ENCODE data around the gene CD200R1. TPM values are rescaled to one million over a fixed set of nuclear protein-coding genes. Genes with fewer than 3 reads are reported as not detected.

Gene CD200R1
- 0.06 TPM in 1 of 2 replicates, not detected in the other for total RNA-seq (2014; rRNA removed; shearing (Covaris generic))

GRCh38 chr3:112974894-112975293 lies at the start of gene CD200R1:
Gene CD200R1, minus strand, starts transcription at chr3:112975103. Its CDS starts 246 bp downstream, at chr3:112974857.
- Histone ChIP-seq H3K36me3 (no peaks in the 10 kb centered on the region), H3K27me3 (replicated peaks) (peaks cover 5% of the 10 kb centered on the region; the same call in 1 of the 2 replicates), H3K27ac (no peak within 1 kb of the TSS), H3K9me3 (replicated peaks) (no peaks in the 10 kb centered on the region), H3K4me1 (replicated peaks) (no peaks in the 10 kb centered on the region), H3K4me3 (no peak within 1 kb of the TSS)
- DNase-seq (ENCODE audit: low read depth in 1 of 2, low spot score in 2 of 2): no peak

GRCh38 chr3:113021471-113021870 lies 46.6 kb upstream of the CD200R1 start:
- Histone ChIP-seq H3K4me1 (replicated peaks) (peaks cover 6% of the 10 kb centered on the region), H3K4me3 (no peak overlapping the region), H3K9me3 (replicated peaks) (no peaks in the 10 kb centered on the region), H3K27ac (no peak overlapping the region), H3K27me3 (replicated peaks) (no peaks in the 10 kb centered on the region), H3K36me3 (peaks cover 15% of the 10 kb centered on the region)
- DNase-seq (ENCODE audit: low read depth in 1 of 2, low spot score in 2 of 2): no peak

DNA sequence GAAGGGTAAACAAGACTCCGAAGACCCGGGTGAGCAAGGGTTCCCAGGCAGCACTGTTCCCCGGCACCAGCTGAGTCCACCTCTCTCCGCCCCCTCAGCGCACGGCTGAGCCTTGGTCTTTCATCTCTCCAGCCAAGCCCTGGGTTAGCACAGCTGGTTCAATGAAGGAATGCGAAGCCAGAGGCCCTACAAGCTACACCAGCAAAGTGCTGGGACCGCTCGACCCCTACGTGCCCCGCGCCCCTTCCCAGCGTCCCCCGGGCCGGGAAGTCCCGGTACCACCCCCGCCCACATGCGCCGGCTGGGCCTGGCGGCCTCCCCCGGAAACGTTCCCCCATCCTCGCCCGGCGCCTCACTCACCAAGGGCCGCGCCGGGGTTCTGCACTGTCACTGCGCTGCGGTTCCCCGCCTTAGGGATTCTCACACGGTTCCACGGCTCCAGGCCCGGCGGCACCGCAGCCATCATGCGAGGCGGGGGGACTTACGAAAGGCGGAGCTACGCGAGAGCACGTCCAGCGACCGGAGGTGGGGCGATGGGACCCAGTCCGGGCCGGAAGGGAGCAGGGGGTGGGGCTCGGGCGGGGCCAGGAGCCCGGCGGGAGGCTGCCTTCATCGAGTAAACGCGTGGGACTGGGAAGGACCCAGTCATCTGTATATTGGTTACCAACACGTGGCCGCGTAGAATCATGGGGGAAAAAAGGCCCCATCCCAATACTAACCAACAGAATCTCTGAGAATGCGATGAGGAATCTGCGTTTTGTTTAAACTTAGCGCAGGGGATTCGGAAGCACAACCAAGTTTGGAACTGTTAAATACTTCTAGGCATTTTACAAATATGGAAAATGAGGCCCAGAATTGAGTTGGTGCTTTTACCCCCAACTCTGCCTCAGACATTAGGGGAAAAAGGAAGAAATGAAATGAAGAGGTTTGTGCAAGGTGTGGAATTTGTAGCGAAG lies 44.6 kb upstream of the CD200R1 start:
- Histone ChIP-seq H3K9me3 (replicated peaks) (no peaks in the 10 kb centered on the region), H3K4me1 (replicated peaks) (peaks cover 6% of the 10 kb centered on the region), H3K27me3 (replicated peaks) (no peaks in the 10 kb centered on the region), H3K36me3 (peaks cover 33% of the 10 kb centered on the region), H3K27ac (peak overlapping the region; percentile 84), H3K4me3 (peak overlapping the region; percentile 78)
- DNase-seq (ENCODE audit: low read depth in 1 of 2, low spot score in 2 of 2): peak; percentile 79 to 88

DNA sequence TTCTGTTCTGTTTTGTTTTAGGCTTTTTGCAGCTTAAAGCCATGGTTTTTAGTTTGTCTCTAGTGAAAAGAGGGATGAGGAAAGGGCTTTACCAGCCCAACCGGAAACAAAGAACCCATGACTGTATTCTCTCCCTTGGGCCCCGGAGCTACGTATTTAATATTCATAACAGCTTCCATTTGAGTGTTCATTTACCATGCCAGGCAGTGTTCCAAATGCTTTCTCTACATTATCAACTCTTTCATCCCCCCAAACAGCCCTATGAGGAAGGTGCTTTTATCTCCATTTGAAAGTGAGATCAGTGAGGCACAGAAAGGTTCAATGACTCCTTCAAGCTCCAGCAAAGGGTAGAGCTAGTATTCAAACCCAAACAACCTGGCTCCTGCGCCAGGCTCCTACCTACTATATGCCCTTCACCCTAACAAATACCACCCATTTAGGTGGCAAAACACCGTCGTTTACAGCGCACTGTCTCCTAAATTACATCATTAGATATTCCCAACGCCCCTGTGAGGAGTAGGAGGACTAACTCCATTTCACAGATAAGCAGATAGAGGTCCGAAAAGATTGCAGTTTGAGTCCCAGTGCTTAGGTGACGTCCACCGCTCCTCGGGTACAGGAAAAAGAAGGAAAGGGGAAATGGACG lies 43.8 kb upstream of the CD200R1 start:
- Histone ChIP-seq H3K27me3 (replicated peaks) (no peaks in the 10 kb centered on the region), H3K4me3 (peak overlapping the region; percentile 78), H3K4me1 (replicated peaks) (peaks cover 6% of the 10 kb centered on the region), H3K27ac (peak overlapping the region; percentile 84), H3K36me3 (peaks cover 38% of the 10 kb centered on the region), H3K9me3 (replicated peaks) (no peaks in the 10 kb centered on the region)
- no peak for DNase-seq (ENCODE audit: low read depth in 1 of 2, low spot score in 2 of 2)

DNA sequence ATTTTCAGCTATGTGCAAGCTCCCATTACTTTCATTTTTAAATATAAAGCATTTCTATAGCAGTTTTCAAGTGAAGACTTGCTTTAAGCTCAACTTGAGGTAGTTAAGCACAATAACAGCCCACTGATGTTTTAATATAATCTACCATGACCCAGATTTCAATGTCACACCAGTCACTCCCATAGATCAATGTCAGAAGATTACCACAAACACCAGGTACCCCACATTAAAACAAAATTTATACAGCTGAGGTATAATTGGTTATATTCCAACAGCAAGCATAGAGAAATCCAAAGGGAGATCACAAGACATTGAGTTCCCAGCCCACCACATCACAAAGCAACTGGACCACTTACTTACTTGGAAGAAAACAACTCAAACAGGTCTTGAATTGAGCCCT lies 38.7 kb upstream of the CD200R1 start:
- no peaks in the 10 kb centered on the region; the same call in 1 of the 2 replicates for H3K4me1 ChIP-seq (replicated peaks)
- no peaks in the 10 kb centered on the region for H3K27me3 ChIP-seq (replicated peaks)
- H3K9me3 ChIP-seq (replicated peaks): no peaks in the 10 kb centered on the region
- no peak for DNase-seq (ENCODE audit: low read depth in 1 of 2, low spot score in 2 of 2)
- H3K27ac ChIP-seq: no peak overlapping the region
- H3K36me3 ChIP-seq: peaks cover 78% of the 10 kb centered on the region
- no peak overlapping the region for H3K4me3 ChIP-seq

DNA sequence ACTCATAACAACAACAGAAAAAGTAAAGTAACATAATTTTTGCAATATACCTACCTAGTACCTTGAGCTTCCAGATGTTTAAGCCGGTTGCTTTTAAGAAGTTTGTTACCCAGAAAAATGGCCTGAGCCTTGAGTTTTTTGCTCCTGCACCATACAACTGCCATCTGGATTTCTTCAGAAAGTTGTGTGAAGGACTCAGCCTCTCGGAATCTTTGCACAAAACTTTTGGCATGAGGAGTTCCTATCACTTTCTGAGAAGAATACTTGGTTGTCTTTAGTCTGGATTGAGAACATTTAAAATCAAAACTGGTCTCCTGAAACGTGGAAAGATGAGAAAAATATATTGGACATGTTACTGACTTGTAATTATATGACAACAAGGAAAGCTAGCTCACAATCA lies 33.2 kb upstream of the CD200R1 start:
- no peaks in the 10 kb centered on the region for H3K4me1 ChIP-seq (replicated peaks)
- no peak for DNase-seq (ENCODE audit: low read depth in 1 of 2, low spot score in 2 of 2)
- H3K4me3 ChIP-seq: no peak overlapping the region
- H3K27ac ChIP-seq: no peak overlapping the region
- no peaks in the 10 kb centered on the region for H3K9me3 ChIP-seq (replicated peaks)
- peaks cover 89% of the 10 kb centered on the region for H3K36me3 ChIP-seq
- H3K27me3 ChIP-seq (replicated peaks): no peaks in the 10 kb centered on the region

DNA sequence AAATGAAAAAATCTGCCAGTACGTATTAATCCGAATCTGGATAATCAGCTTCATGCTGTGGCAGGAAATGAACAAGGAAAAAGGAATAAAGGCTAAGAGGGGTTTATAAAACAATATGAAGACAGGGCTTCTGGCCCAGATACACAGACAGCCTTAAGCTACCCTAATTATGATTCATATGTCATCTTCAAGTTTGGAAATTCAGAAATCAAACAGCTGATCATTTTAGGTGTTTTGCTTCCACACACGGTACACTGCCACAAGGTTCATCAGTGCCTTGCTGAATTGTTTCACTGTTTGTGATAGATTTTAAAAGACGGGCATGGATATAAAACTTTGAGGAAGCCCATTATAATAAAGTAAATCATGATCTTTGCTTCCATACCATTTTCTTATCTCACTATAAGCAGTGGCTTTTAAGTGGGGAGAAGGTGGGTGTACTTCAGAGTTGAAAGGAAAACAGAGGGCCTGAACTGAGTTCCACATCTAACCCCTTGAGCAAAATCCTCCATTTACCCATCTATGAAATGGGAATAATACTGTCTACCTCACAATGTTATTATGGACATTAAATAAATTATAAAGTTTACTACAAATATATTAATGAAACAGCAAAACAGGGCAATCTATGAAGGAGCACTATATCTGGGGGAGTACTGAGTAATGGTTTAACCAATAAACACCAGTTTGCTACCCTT lies 31.6 kb upstream of the CD200R1 start:
- Histone ChIP-seq H3K36me3 (peaks cover 92% of the 10 kb centered on the region), H3K27me3 (replicated peaks) (no peaks in the 10 kb centered on the region), H3K27ac (no peak overlapping the region), H3K4me3 (no peak overlapping the region), H3K4me1 (replicated peaks) (no peaks in the 10 kb centered on the region), H3K9me3 (replicated peaks) (no peaks in the 10 kb centered on the region)
- DNase-seq (ENCODE audit: low read depth in 1 of 2, low spot score in 2 of 2): no peak

GRCh38 chr3:113005611-113006010 lies 30.7 kb upstream of the CD200R1 start:
- Histone ChIP-seq H3K4me1 (replicated peaks) (no peaks in the 10 kb centered on the region), H3K36me3 (peaks cover 93% of the 10 kb centered on the region), H3K9me3 (replicated peaks) (no peaks in the 10 kb centered on the region), H3K27ac (no peak overlapping the region), H3K4me3 (no peak overlapping the region), H3K27me3 (replicated peaks) (no peaks in the 10 kb centered on the region)
- DNase-seq (ENCODE audit: low read depth in 1 of 2, low spot score in 2 of 2): no peak

DNA sequence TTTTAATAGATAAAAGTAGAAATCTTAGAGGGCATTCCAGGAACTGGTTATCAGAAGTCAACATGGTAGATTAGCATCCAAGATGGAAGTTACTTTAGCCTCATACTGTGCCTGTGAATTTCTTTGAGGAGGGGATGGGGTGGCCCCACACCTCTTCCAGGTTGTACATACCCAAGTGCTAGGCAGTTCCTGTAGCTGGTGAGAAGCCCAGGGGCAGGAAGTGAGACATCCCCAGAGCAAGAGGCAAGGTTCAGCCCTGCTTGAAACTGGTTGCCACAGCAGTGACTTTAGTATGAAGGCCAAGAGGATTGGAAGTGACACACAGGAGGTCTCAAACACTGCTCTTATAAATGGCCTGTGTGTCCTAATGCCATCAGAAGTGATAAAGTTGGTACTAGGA lies 27.8 kb upstream of the CD200R1 start:
- peaks cover 87% of the 10 kb centered on the region for H3K36me3 ChIP-seq
- DNase-seq (ENCODE audit: low read depth in 1 of 2, low spot score in 2 of 2): no peak
- H3K9me3 ChIP-seq (replicated peaks): no peaks in the 10 kb centered on the region
- H3K27me3 ChIP-seq (replicated peaks): no peaks in the 10 kb centered on the region
- no peaks in the 10 kb centered on the region for H3K4me1 ChIP-seq (replicated peaks)
- no peak overlapping the region for H3K4me3 ChIP-seq
- H3K27ac ChIP-seq: no peak overlapping the region

DNA sequence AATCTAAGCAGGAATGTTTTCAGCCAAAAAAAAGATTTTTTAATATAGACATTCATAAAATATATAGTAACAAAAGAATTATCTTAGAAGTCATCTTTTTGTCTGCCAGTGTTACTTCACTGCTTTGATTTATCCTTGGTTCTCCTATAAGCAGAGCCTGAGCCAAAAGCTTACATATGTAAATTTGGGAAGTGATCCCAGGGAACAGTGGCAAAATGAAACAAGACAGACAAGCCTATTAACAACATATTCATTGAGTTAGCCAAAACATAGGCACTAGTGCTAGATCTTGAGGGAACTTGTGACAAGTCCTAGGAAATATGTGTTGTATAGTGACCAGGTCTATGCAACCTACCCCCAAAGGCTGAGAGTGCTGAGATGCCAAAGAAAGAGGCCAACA lies 27.1 kb upstream of the CD200R1 start:
- no peak overlapping the region for H3K27ac ChIP-seq

DNA sequence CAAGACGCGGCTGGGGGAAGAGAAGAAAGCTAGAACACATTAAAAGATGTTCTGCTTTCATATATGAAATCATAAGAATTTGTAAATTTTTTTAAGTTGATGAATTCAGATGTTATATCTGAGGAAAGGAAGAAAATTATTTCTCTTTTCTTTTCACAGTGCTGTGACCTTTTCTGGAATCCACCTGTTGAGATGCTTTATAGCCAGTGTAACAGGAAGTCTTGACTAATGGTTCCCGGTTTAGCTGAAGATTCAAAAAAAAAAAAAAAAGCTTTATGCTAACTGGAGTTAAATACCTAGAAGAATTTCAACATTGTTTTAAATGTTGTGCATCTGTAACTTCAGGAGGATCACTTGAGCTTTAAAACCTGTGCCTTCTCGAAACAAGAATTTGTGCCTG lies 25.8 kb upstream of the CD200R1 start:
- no peaks in the 10 kb centered on the region for H3K27me3 ChIP-seq (replicated peaks)
- no peak for DNase-seq (ENCODE audit: low read depth in 1 of 2, low spot score in 2 of 2)
- H3K27ac ChIP-seq: no peak overlapping the region
- H3K4me1 ChIP-seq (replicated peaks): no peaks in the 10 kb centered on the region
- H3K9me3 ChIP-seq (replicated peaks): no peaks in the 10 kb centered on the region
- H3K4me3 ChIP-seq: no peak overlapping the region
- peaks cover 67% of the 10 kb centered on the region for H3K36me3 ChIP-seq

More for the DNA sequence above, 27.1 kb upstream of the CD200R1 start:
- Histone ChIP-seq H3K27me3 (replicated peaks) (no peaks in the 10 kb centered on the region), H3K9me3 (replicated peaks) (no peaks in the 10 kb centered on the region), H3K4me1 (replicated peaks) (no peaks in the 10 kb centered on the region), H3K4me3 (no peak overlapping the region), H3K36me3 (peaks cover 81% of the 10 kb centered on the region)
- DNase-seq (ENCODE audit: low read depth in 1 of 2, low spot score in 2 of 2): no peak

DNA sequence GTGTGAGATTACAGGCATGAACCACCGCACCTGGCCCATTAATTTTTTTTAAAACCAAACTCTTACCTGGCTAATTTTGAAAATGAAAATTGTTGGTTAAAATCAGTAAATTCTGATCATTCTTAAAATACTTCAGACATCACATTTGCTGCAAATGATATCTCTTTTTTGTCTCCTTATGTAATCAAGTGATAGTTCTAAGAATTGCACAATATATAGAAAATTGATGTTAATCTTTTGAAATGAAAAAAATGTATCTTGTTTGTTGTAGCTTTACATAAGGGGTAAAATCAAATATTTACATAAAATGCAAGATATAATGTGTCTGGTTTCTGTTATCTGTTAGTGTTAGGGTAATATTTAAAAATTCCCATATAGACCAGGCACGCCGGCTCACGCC lies 20.9 kb upstream of the CD200R1 start:
- Histone ChIP-seq H3K36me3 (peaks cover 24% of the 10 kb centered on the region), H3K9me3 (replicated peaks) (no peaks in the 10 kb centered on the region), H3K27ac (no peak overlapping the region), H3K27me3 (replicated peaks) (no peaks in the 10 kb centered on the region), H3K4me3 (no peak overlapping the region), H3K4me1 (replicated peaks) (no peaks in the 10 kb centered on the region; the same call in 1 of the 2 replicates)
- no peak for DNase-seq (ENCODE audit: low read depth in 1 of 2, low spot score in 2 of 2)

- peak; percentile 79 to 87 for DNase-seq (ENCODE audit: low read depth in 1 of 2, low spot score in 2 of 2)
- Histone ChIP-seq H3K4me1 (replicated peaks) (no peaks in the 10 kb centered on the region; the same call in 1 of the 2 replicates), H3K27ac (peak within 1 kb of the TSS; percentile 47), H3K36me3 (no peaks in the 10 kb centered on the region), H3K27me3 (replicated peaks) (no peaks in the 10 kb centered on the region), H3K4me3 (peak within 1 kb of the TSS; percentile 57), H3K9me3 (replicated peaks) (no peaks in the 10 kb centered on the region)
Measured at GRCh38 chr3:112990672-112991602, 16.0 kb upstream of the CD200R1 start, which contains the start of gene GTPBP8. Gene GTPBP8, plus strand, starts transcription at chr3:112990984. Its CDS starts 16 bp downstream, at chr3:112991000.
